ENCODE measurements around the gene SLC1A2. TPM values are rescaled to one million over a fixed set of nuclear protein-coding genes. Genes with fewer than 3 reads are reported as not detected.

Gene SLC1A2
- total RNA-seq, 1 donor from 2014 or later = 4.9 TPM

DNA sequence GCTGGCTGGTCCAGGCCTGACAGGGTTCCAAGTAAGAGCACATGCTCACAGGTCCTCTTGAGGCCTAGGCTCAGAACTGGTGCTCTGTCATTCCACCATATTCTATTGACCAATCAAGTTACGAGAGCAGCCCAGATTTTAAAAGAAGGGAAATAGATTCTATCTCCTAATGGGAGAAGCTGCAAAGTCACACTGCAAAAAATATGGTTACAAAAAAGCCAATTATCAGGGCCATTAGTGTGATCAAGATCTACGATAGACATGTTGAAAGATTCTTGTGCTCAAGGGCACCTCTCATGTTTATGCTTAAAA is 184.2 kb downstream of the SLC1A2 start:
- Histone ChIP-seq H2AFZ (replicated peaks) (no peak overlapping the region), H3F3A (ENCODE audit: low read depth) (no peaks in the 10 kb centered on the region), H3K4me2 (no peak overlapping the region), H3K27me3 (no peaks in the 10 kb centered on the region), H3K4me3 (no peak overlapping the region), H3K9me3 (ENCODE audit: low read depth) (no peaks in the 10 kb centered on the region), H3K4me1 (peaks cover 11% of the 10 kb centered on the region), H3K36me3 (no peaks in the 10 kb centered on the region), H4K20me1 (ENCODE audit: low read depth) (no peaks in the 10 kb centered on the region), H3K27ac (no peak overlapping the region), H3K79me2 (ENCODE audit: low read depth) (no peaks in the 10 kb centered on the region), H3K9ac (no peak overlapping the region)
- H3K36me3 Mint-ChIP-seq = no peaks in the 10 kb centered on the region
- H3K4me3 Mint-ChIP-seq = no peak overlapping the region
- DNase-seq (ENCODE audit: low spot score) = no peak
- TF ChIP-seq EZH2 (IDR thresholded peaks at IDR 0.05) (no peak), EZH2phosphoT487 (IDR thresholded peaks at IDR 0.05) (no peak)
- TF ChIP-seq, protein P1, sequence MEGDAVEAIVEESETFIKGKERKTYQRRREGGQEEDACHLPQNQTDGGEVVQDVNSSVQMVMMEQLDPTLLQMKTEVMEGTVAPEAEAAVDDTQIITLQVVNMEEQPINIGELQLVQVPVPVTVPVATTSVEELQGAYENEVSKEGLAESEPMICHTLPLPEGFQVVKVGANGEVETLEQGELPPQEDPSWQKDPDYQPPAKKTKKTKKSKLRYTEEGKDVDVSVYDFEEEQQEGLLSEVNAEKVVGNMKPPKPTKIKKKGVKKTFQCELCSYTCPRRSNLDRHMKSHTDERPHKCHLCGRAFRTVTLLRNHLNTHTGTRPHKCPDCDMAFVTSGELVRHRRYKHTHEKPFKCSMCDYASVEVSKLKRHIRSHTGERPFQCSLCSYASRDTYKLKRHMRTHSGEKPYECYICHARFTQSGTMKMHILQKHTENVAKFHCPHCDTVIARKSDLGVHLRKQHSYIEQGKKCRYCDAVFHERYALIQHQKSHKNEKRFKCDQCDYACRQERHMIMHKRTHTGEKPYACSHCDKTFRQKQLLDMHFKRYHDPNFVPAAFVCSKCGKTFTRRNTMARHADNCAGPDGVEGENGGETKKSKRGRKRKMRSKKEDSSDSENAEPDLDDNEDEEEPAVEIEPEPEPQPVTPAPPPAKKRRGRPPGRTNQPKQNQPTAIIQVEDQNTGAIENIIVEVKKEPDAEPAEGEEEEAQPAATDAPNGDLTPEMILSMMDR (IDR thresholded peaks at IDR 0.05) = no peak
- peaks cover 5% of the 10 kb centered on the region for H3K9me3 Mint-ChIP-seq
- H3K27me3 Mint-ChIP-seq (ENCODE audit: insufficient read depth, low read depth) = peaks cover 3% of the 10 kb centered on the region
- H3K27ac Mint-ChIP-seq = no peak overlapping the region
- H3K4me1 Mint-ChIP-seq = peaks cover 16% of the 10 kb centered on the region

DNA sequence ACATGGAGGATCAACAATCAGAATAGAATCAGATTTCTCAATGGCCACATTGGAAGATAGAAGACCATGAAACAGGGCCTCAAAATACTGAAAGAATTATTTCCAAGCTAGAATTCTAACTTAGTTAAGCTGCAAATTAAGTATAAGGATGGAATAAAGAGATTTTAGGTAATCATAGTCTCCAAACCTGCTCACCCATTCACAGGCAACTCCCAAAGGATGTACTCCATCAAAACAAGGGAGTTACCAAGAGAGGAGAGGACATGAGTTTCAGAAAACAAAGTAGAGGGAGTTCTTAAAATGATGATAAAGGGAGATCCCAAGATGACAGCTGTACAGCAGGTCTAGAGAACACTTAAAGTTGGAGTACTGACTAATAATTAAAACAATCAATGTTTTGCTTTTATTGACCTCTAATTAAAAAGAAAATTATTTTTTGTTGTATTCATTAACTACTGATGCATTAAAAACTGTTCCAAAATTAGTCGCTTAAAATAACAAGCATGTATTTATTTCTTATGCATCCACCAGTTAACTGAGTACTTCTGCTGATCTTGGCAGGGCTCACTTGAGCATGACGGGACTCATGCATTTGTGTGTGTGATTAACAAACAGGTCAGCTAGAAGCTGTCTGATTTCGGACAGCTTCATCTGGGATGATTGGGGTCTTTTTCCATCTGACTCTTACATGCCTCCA is 184.8 kb downstream of the SLC1A2 start:
- Mint-ChIP-seq H3K4me1 (peaks cover 19% of the 10 kb centered on the region), H3K36me3 (no peaks in the 10 kb centered on the region), H3K9me3 (peaks cover 5% of the 10 kb centered on the region), H3K27ac (no peak overlapping the region), H3K27me3 (ENCODE audit: insufficient read depth, low read depth) (peaks cover 3% of the 10 kb centered on the region), H3K4me3 (no peak overlapping the region)
- Histone ChIP-seq H3K4me1 (peaks cover 16% of the 10 kb centered on the region), H3K27me3 (no peaks in the 10 kb centered on the region), H4K20me1 (ENCODE audit: low read depth) (no peaks in the 10 kb centered on the region), H2AFZ (replicated peaks) (no peak overlapping the region), H3K4me2 (no peak overlapping the region), H3K9ac (no peak overlapping the region), H3K36me3 (no peaks in the 10 kb centered on the region), H3K79me2 (ENCODE audit: low read depth) (no peaks in the 10 kb centered on the region), H3K4me3 (no peak overlapping the region), H3F3A (ENCODE audit: low read depth) (no peaks in the 10 kb centered on the region), H3K9me3 (ENCODE audit: low read depth) (no peaks in the 10 kb centered on the region), H3K27ac (no peak overlapping the region)
- no peak for DNase-seq (ENCODE audit: low spot score)
- TF ChIP-seq, protein P1 (IDR thresholded peaks at IDR 0.05) = no peak
- TF ChIP-seq EZH2 (IDR thresholded peaks at IDR 0.05) (no peak), EZH2phosphoT487 (IDR thresholded peaks at IDR 0.05) (no peak)

DNA sequence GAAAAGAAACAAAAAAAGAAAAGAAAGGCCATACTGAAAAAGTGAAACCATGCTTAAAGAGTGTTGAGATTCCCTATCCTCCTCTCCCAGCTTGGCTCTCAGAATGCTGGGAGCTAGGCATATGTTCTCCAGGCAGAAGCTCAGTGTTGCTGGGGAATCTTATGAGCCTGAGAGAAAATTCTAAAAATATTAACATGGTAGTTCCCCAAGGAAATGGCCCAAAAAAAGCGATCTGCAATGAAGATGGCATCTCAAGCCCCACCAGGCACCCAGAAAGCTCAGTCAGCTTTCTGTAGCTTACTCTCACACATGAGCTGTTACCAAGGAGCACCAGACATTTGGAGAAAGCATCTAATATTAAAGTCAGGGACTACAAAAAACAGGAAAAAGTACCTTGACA is 185.8 kb downstream of the SLC1A2 start:
- no peaks in the 10 kb centered on the region for H3F3A ChIP-seq (ENCODE audit: low read depth)
- DNase-seq (ENCODE audit: low spot score) = no peak
- H2AFZ ChIP-seq (replicated peaks) = no peak overlapping the region
- no peaks in the 10 kb centered on the region for H3K79me2 ChIP-seq (ENCODE audit: low read depth)
- H3K9ac ChIP-seq = no peak overlapping the region
- no peak overlapping the region for H3K27ac ChIP-seq
- Mint-ChIP-seq H3K27me3 (ENCODE audit: insufficient read depth, low read depth) (peaks cover 3% of the 10 kb centered on the region), H3K27ac (no peak overlapping the region), H3K4me1 (peaks cover 22% of the 10 kb centered on the region), H3K4me3 (no peak overlapping the region), H3K9me3 (peaks cover 5% of the 10 kb centered on the region), H3K36me3 (no peaks in the 10 kb centered on the region)
- H3K4me1 ChIP-seq = peaks cover 21% of the 10 kb centered on the region
- no peak overlapping the region for H3K4me2 ChIP-seq
- no peaks in the 10 kb centered on the region for H4K20me1 ChIP-seq (ENCODE audit: low read depth)
- TF ChIP-seq EZH2 (IDR thresholded peaks at IDR 0.05) = no peak
- no peak for TF ChIP-seq EZH2phosphoT487 (IDR thresholded peaks at IDR 0.05)
- TF ChIP-seq, protein P1 (IDR thresholded peaks at IDR 0.05) = no peak
- H3K4me3 ChIP-seq = no peak overlapping the region
- no peaks in the 10 kb centered on the region for H3K9me3 ChIP-seq (ENCODE audit: low read depth)
- no peaks in the 10 kb centered on the region for H3K27me3 ChIP-seq
- no peaks in the 10 kb centered on the region for H3K36me3 ChIP-seq

Data from neural progenitor cell (in vitro differentiated cells).